HepG2 (cell line): ENCODE data around the gene NXNL2. TPM values are rescaled to one million over a fixed set of nuclear protein-coding genes. Genes with fewer than 3 reads are reported as not detected.

Source experiments
- ATAC-seq: fragments of 200-7000 bp; cut with Tn5 transposase; 3 replicates; pipeline ENCODE4 v1.9.1; 2020; ENCODE audit warnings: mild to moderate bottlenecking, moderate library complexity
- BruUV-seq: library from RNA; stranded (reverse); fragments of 400-500 nt; replicated peaks from 2 replicates; lab custom pipeline; 2021; lab: Mats Ljungman, UMichigan
- CTCF ChIA-PET: fragments of 300-600 bp; formaldehyde crosslinking; extraction: SDS; loops from one replicate; lab custom pipeline; 2021; ENCODE audit warnings: low total read pairs, inconsistent platforms, low intra/inter-chr PET ratio; lab: Yijun Ruan, JAX
- POLR2A ChIA-PET: fragments of 350-600 bp; sonication (Branson Sonifier 250); formaldehyde crosslinking; loops from one replicate; lab custom pipeline; 2020; ENCODE audit warnings: antibody characterized with exemption, inconsistent platforms; lab: Yijun Ruan, JAX
- DNase-seq: peaks from one replicate; pipeline ENCODE4 v3.0.0-alpha.2; 2015; ENCODE audit warnings: low spot score
- FAIRE-seq: peaks from 3 replicates; lab custom pipeline; 2011; peaks lifted over from hg19 to GRCh38; lab: Jason Lieb, UNC
- H2AFZ ChIP-seq: one replicate; pipeline ENCODE4 v1.6.1; 2011; ENCODE audit warnings: low read length, inconsistent platforms
- H3K27ac ChIP-seq: fragments of 300-600 bp; 3 replicates; pipeline ENCODE4 v1.8.0; 2011; ENCODE audit warnings: mixed run types, mild to moderate bottlenecking, mixed read lengths, low read length, inconsistent platforms; ENCODE audit not compliant: insufficient read depth; ENCODE audit errors: extremely low read length
- H3K27me3 ChIP-seq, 2 experiments: fragments of 200-600 bp in 1 of 2; 2 replicates in 1 of 2; 3 replicates in 1 of 2; pipeline versions ENCODE4 v1.6.0 to v1.8.0; 2011; ENCODE audit warnings: low read length in 2 of 2, mild to moderate bottlenecking in 2 of 2, moderate library complexity in 2 of 2, inconsistent platforms in 1 of 2; ENCODE audit not compliant: insufficient read depth in 2 of 2, control insufficient read depth in 1 of 2
- H3K36me3 ChIP-seq, 2 experiments: fragments of 200-600 bp in 1 of 2; replicated peaks in 1 of 2; 2 replicates in 1 of 2; 3 replicates in 1 of 2; pipeline versions ENCODE4 v1.5.1 to v1.8.0; 2011; ENCODE audit warnings: low read length in 2 of 2, inconsistent platforms in 1 of 2; ENCODE audit not compliant: insufficient read depth in 2 of 2, control insufficient read depth in 1 of 2
- H3K4me1 ChIP-seq: 2 replicates; pipeline ENCODE4 v1.5.1; 2012; ENCODE audit warnings: low read length, inconsistent platforms; ENCODE audit not compliant: insufficient read depth
- H3K4me2 ChIP-seq: 2 replicates; pipeline ENCODE4 v1.6.0; 2011; ENCODE audit warnings: low read depth, low read length, inconsistent platforms
- H3K4me3 ChIP-seq, 3 experiments: fragments of 200-600 bp in 1 of 3; sonication (generic), shearing (Covaris generic) in 1 of 3; replicated peaks in 1 of 3; 2 replicates each; pipeline ENCODE4 v1.5.1; 2011 to 2016; ENCODE audit warnings: low read length in 3 of 3, inconsistent platforms in 2 of 3, low read depth in 2 of 3, mild to moderate bottlenecking in 2 of 3, control low read depth in 1 of 3, mixed read lengths in 1 of 3; ENCODE audit not compliant: insufficient read depth in 1 of 3
- H3K79me2 ChIP-seq: one replicate; pipeline ENCODE4 v1.6.1; 2011; ENCODE audit warnings: low read length, inconsistent platforms; ENCODE audit not compliant: insufficient read depth
- H3K9ac ChIP-seq: 2 replicates; pipeline ENCODE4 v1.6.0; 2011; ENCODE audit warnings: mild to moderate bottlenecking, low read depth, low read length, inconsistent platforms; ENCODE audit not compliant: insufficient read depth
- H3K9me3 ChIP-seq: 2 replicates; pipeline ENCODE4 v1.5.1; 2012; ENCODE audit warnings: mild to moderate bottlenecking, low read length
- H4K20me1 ChIP-seq: 2 replicates; pipeline ENCODE4 v1.6.0; 2011; ENCODE audit warnings: inconsistent platforms, mild to moderate bottlenecking, low read length, moderate library complexity; ENCODE audit not compliant: insufficient read depth
- RAD21 ChIP-seq: fragments of 450-650 bp; formaldehyde crosslinking; IDR thresholded peaks from 2 replicates; pipeline ENCODE4 v1.5.0; 2020; ENCODE audit warnings: mild to moderate bottlenecking
- SKIL ChIP-seq: sonication (generic); formaldehyde crosslinking; IDR thresholded peaks from 2 replicates; pipeline ENCODE4 v1.8.0; 2022; ENCODE audit warnings: missing genetic modification reagents, mild to moderate bottlenecking, moderate library complexity, borderline replicate concordance
- SMC3 ChIP-seq: IDR thresholded peaks from 2 replicates; pipeline ENCODE4 v1.6.1; 2011; ENCODE audit warnings: low read length, improper control_type of control experiment
- STAG1 ChIP-seq: sonication (generic); formaldehyde crosslinking; IDR thresholded peaks from 2 replicates; pipeline ENCODE4 v1.4.0; 2020; ENCODE audit warnings: missing genetic modification reagents
- ZSCAN31 ChIP-seq: sonication (generic); formaldehyde crosslinking; IDR thresholded peaks from 2 replicates; pipeline ENCODE4 v1.5.0; 2020; ENCODE audit warnings: low read depth, mild to moderate bottlenecking, missing genetic modification reagents
- WGBS: methylation state at CpG from one replicate; pipeline ENCODE4 v1.1.6; 2017; ENCODE audit warnings: low lambda C conversion rate; 5-methylcytosine and 5-hydroxymethylcytosine counted together
- in situ Hi-C: cut with HindIII; loops from 2 replicates; pipeline ENCODE4 v1.10.0; 2017; ENCODE audit warnings: low pct_unique_long_range_greater_than_20kb; ENCODE audit not compliant: extremely low pct_ligation_motif_present
- intact Hi-C: fragments of 100-400 bp; cut with micrococcal nuclease; formaldehyde crosslinking; loops from one replicate; pipeline ENCODE4 v1.10.0; 2022; ENCODE audit not compliant: unreplicated experiment
- polyA plus RNA-seq, 8 experiments: library from polyadenylated mRNA; depleted of rRNA in 3 of 8; stranded (reverse) in 7 of 8; unstranded in 1 of 8; fragments of >200 nt; fragmentation: Illumina TruSeq in 4 of 8; extraction: Trizol in 4 of 8; gene quantifications; 2 replicates each; pipeline versions ENCODE4 v1.2.1 to v1.2.3, GENCODE V29; 2011 to 2016; ENCODE audit warnings: low read depth in 4 of 8, missing spikeins in 1 of 8, mixed read lengths in 1 of 8; ENCODE audit not compliant: insufficient read depth in 1 of 8
- total RNA-seq, 5 experiments: library from RNA; depleted of rRNA; stranded (reverse); fragments of >200 nt; fragmentation: Illumina TruSeq; extraction: Trizol; gene quantifications; 2 replicates each; pipeline ENCODE4 v1.2.3, GENCODE V29; 2016; ENCODE audit warnings: low read depth in 1 of 5
- TF ChIP-seq, protein P1 (sequence below): sonication (generic); formaldehyde crosslinking; IDR thresholded peaks from 2 replicates; pipeline ENCODE4 v1.5.0; 2020; ENCODE audit warnings: mild to moderate bottlenecking, missing genetic modification reagents, moderate library complexity

The NXNL2 gene
- total and polyA plus RNA-seq, 2 of the 13 experiments (the other 11 are each of a cell fraction or from before 2014, with no cell fraction given), result not detected

GRCh38 chr9:88593537-88594185, 58.7 kb downstream of the NXNL2 start:
- ChIA-PET POLR2A (no interaction called here), CTCF (interaction anchor here (1.5 to 4.4 kb wide), 2 partner anchors 148 to 406 kb away, joined by 14 to 27 read pairs; no protein-coding TSS in a partner anchor)
- Histone ChIP-seq H3K27ac (no peak overlapping the region), H2AFZ (no peak overlapping the region), H3K9me3 (no peaks in the 10 kb centered on the region), H3K4me3 (no peak overlapping the region), H3K79me2 (no peaks in the 10 kb centered on the region), H3K9ac (no peak overlapping the region), H4K20me1 (no peaks in the 10 kb centered on the region), H3K4me1 (no peaks in the 10 kb centered on the region), H3K4me2 (no peak overlapping the region), H3K27me3 (peaks cover 0 to 10% of the 10 kb centered on the region in 2 experiments; a peak in 2 of 5 replicates), H3K36me3 (no peaks in the 10 kb centered on the region)
- intact Hi-C loops, result loop anchor here (5.0 kb wide), 1 partner anchor 69 kb away; no protein-coding TSS in a partner anchor
- in situ Hi-C loops, result loop anchor here (5.0 kb wide), 2 partner anchors 144 to 409 kb away; no protein-coding TSS in a partner anchor
- peak; percentile 46 for DNase-seq
- ATAC-seq, result peak; percentile 74
- no TSS peak for BruUV-seq
- TF ChIP-seq, protein P1, sequence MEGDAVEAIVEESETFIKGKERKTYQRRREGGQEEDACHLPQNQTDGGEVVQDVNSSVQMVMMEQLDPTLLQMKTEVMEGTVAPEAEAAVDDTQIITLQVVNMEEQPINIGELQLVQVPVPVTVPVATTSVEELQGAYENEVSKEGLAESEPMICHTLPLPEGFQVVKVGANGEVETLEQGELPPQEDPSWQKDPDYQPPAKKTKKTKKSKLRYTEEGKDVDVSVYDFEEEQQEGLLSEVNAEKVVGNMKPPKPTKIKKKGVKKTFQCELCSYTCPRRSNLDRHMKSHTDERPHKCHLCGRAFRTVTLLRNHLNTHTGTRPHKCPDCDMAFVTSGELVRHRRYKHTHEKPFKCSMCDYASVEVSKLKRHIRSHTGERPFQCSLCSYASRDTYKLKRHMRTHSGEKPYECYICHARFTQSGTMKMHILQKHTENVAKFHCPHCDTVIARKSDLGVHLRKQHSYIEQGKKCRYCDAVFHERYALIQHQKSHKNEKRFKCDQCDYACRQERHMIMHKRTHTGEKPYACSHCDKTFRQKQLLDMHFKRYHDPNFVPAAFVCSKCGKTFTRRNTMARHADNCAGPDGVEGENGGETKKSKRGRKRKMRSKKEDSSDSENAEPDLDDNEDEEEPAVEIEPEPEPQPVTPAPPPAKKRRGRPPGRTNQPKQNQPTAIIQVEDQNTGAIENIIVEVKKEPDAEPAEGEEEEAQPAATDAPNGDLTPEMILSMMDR, result peak; percentile 60
- TF ChIP-seq ZSCAN31 (CRISPR knock-in tag), result no peak
- TF ChIP-seq SKIL (CRISPR knock-in tag), result no peak
- peak; percentile 73 for TF ChIP-seq STAG1 (CRISPR knock-in tag)
- 0 out of 2 replicates have a peak, but pooled peaks have one; percentile 12 for TF ChIP-seq RAD21
- peak; percentile 68 for TF ChIP-seq SMC3
- 1% methylated on average over 4 of the region's 4 CpGs for WGBS
- peak; percentile 52 for FAIRE-seq

Other genes with a start within 250 kb of the NXNL2 start
- 24.3 and 38.4 TPM in 2 replicates for gene SPIN1, start 146.7 kb upstream of the NXNL2 start, total RNA-seq (2016; rRNA removed; fragmentation: Illumina TruSeq; extraction: Trizol)
- 17.9 and 20.0 TPM in 2 replicates for gene SPIN1, start 146.7 kb upstream of the NXNL2 start, polyA plus RNA-seq (2011; rRNA removed)